ENCODE results near the gene CHMP2A. TPM values are rescaled to one million over a fixed set of nuclear protein-coding genes. Genes with fewer than 3 reads are reported as not detected.

The CHMP2A gene
- total and polyA plus RNA-seq, 2 of the 13 experiments (the other 11 are each of a cell fraction or from before 2014, with no cell fraction given) = 49.7 to 55.0 TPM

GRCh38 chr19:58558623-58559274 lies 3.8 kb upstream of the CHMP2A start (continued):
- peak; percentile 50; the same call in 1 of the 2 replicates for TF ChIP-seq ZBTB14 (CRISPR knock-in tag; IDR thresholded peaks at IDR 0.05)
- peak; percentile 91 for TF ChIP-seq GABPB1 (CRISPR knock-in tag; IDR thresholded peaks at IDR 0.05)
- TF ChIP-seq DNMT3B (CRISPR knock-in tag; conservative IDR thresholded peaks at IDR 0.05) = no peak
- no peak for TF ChIP-seq SKI (IDR thresholded peaks at IDR 0.05; ENCODE audit: partially characterized antibody)
- TF ChIP-seq ZNF691 (CRISPR knock-in tag; IDR thresholded peaks at IDR 0.05; ENCODE audit: borderline replicate concordance, low read depth) = no peak
- TF ChIP-seq, protein P1, sequence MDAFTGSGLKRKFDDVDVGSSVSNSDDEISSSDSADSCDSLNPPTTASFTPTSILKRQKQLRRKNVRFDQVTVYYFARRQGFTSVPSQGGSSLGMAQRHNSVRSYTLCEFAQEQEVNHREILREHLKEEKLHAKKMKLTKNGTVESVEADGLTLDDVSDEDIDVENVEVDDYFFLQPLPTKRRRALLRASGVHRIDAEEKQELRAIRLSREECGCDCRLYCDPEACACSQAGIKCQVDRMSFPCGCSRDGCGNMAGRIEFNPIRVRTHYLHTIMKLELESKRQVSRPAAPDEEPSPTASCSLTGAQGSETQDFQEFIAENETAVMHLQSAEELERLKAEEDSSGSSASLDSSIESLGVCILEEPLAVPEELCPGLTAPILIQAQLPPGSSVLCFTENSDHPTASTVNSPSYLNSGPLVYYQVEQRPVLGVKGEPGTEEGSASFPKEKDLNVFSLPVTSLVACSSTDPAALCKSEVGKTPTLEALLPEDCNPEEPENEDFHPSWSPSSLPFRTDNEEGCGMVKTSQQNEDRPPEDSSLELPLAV (CRISPR knock-in tag; conservative IDR thresholded peaks at IDR 0.05; ENCODE audit: low read depth) = no peak
- TF ChIP-seq, protein P2, sequence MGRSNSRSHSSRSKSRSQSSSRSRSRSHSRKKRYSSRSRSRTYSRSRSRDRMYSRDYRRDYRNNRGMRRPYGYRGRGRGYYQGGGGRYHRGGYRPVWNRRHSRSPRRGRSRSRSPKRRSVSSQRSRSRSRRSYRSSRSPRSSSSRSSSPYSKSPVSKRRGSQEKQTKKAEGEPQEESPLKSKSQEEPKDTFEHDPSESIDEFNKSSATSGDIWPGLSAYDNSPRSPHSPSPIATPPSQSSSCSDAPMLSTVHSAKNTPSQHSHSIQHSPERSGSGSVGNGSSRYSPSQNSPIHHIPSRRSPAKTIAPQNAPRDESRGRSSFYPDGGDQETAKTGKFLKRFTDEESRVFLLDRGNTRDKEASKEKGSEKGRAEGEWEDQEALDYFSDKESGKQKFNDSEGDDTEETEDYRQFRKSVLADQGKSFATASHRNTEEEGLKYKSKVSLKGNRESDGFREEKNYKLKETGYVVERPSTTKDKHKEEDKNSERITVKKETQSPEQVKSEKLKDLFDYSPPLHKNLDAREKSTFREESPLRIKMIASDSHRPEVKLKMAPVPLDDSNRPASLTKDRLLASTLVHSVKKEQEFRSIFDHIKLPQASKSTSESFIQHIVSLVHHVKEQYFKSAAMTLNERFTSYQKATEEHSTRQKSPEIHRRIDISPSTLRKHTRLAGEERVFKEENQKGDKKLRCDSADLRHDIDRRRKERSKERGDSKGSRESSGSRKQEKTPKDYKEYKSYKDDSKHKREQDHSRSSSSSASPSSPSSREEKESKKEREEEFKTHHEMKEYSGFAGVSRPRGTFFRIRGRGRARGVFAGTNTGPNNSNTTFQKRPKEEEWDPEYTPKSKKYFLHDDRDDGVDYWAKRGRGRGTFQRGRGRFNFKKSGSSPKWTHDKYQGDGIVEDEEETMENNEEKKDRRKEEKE (IDR thresholded peaks at IDR 0.05) = no peak
- TF ChIP-seq ATRX (CRISPR knock-in tag; IDR thresholded peaks at IDR 0.05; ENCODE audit: borderline replicate concordance) = no peak
- peak; percentile 78; the same call in 1 of the 2 replicates for TF ChIP-seq ZFP91 (CRISPR knock-in tag; IDR thresholded peaks at IDR 0.05; ENCODE audit: borderline replicate concordance)
- no peak for TF ChIP-seq ZNF496 (CRISPR knock-in tag; IDR thresholded peaks at IDR 0.05; ENCODE audit: insufficient replicate concordance)
- no peak for TF ChIP-seq ZNF562 (CRISPR knock-in tag; IDR thresholded peaks at IDR 0.05; ENCODE audit: borderline replicate concordance)
- TF ChIP-seq ZNF484 (CRISPR knock-in tag; IDR thresholded peaks at IDR 0.05; ENCODE audit: borderline replicate concordance, low read depth) = no peak
- TF ChIP-seq CBFB (CRISPR knock-in tag; IDR thresholded peaks at IDR 0.05) = no peak; the same call in 1 of the 2 replicates
- TF ChIP-seq DPF2 (CRISPR knock-in tag; IDR thresholded peaks at IDR 0.05; ENCODE audit: borderline replicate concordance, low read depth) = no peak
- no peak for TF ChIP-seq IRF1 (CRISPR knock-in tag; IDR thresholded peaks at IDR 0.05; ENCODE audit: low read depth)
- TF ChIP-seq ZNF343 (CRISPR knock-in tag; IDR thresholded peaks at IDR 0.05) = peak; percentile 72; the same call in 1 of the 2 replicates
- no peak for TF ChIP-seq ADNP (CRISPR knock-in tag; IDR thresholded peaks at IDR 0.05)
